Thymus (tissue), 11 donors: ENCODE results near the gene HUS1. TPM values are rescaled to one million over a fixed set of nuclear protein-coding genes. Genes with fewer than 3 reads are reported as not detected.
"Not testable (repeated sequence)": the region's sequence is repeated elsewhere in the genome, so short reads cannot be mapped to it uniquely, and the experiment has no call there.

Experiments
- DNase-seq, 9 donors: peaks; one replicate each; pipeline ENCODE4 v3.0.0-alpha.2; 2013; ENCODE audit warnings: low spot score in 9 of 9, low read depth in 6 of 9, missing footprints in 1 of 9
- H3K27ac ChIP-seq, 2 donors: one replicate each; pipeline ENCODE4 v1.5.1; 2013; ENCODE audit warnings: control low read depth in 1 of 2, low read depth in 1 of 2, low read length in 1 of 2, mild to moderate bottlenecking in 1 of 2, moderate library complexity in 1 of 2
- H3K27me3 ChIP-seq, 2 donors: one replicate each; pipeline ENCODE4 v1.5.1; 2013; ENCODE audit warnings: low read length in 1 of 2; ENCODE audit not compliant: control insufficient read depth in 2 of 2, insufficient read depth in 1 of 2
- H3K36me3 ChIP-seq, 2 donors: one replicate each; pipeline ENCODE4 v1.5.1; 2013; ENCODE audit warnings: low read length in 1 of 2, mild to moderate bottlenecking in 1 of 2, moderate library complexity in 1 of 2; ENCODE audit not compliant: control insufficient read depth in 2 of 2, insufficient read depth in 2 of 2
- H3K4me1 ChIP-seq, 2 donors: one replicate each; pipeline ENCODE4 v1.5.1; 2013; ENCODE audit warnings: low read length in 2 of 2; ENCODE audit not compliant: control insufficient read depth in 2 of 2, insufficient read depth in 2 of 2
- H3K4me3 ChIP-seq, 2 donors: one replicate each; pipeline ENCODE4 v1.5.1; 2013; ENCODE audit warnings: low read length in 2 of 2, control low read depth in 1 of 2, mild to moderate bottlenecking in 1 of 2
- H3K9me3 ChIP-seq, 2 donors: one replicate each; pipeline ENCODE4 v1.5.1; 2013; ENCODE audit warnings: low read length in 1 of 2, mild to moderate bottlenecking in 1 of 2; ENCODE audit not compliant: control insufficient read depth in 2 of 2, insufficient read depth in 1 of 2
- WGBS: extraction: QIAGEN DNeasy Blood & Tissue Kit; methylation state at CpG from one replicate; pipeline ENCODE4 v1.1.7; 2013; 5-methylcytosine and 5-hydroxymethylcytosine counted together
- polyA plus RNA-seq: library from polyadenylated mRNA; stranded (reverse); fragments of 200-250 nt; gene quantifications from one replicate; pipeline ENCODE4 v1.2.3, GENCODE V29; 2013
- total RNA-seq: library from RNA; stranded (reverse); fragments of 120-200 nt; gene quantifications from one replicate; pipeline ENCODE4 v1.2.4, GENCODE V29; 2013
- donor health status: healthy.

The HUS1 gene
- total and polyA plus RNA-seq, 2 donors = 10.5 to 13.4 TPM

GRCh38 chr7:47944536-47945260 is 34.7 kb downstream of the HUS1 start:
- H3K36me3 ChIP-seq = no peaks in the 10 kb centered on the region
- 90% methylated on average over 12 of the region's 12 CpGs for WGBS
- H3K4me1 ChIP-seq = no peaks in the 10 kb centered on the region
- no peak overlapping the region for H3K27ac ChIP-seq
- no peaks in the 10 kb centered on the region for H3K9me3 ChIP-seq
- H3K4me3 ChIP-seq = no peak overlapping the region
- no peak for DNase-seq
- H3K27me3 ChIP-seq = no peaks in the 10 kb centered on the region

- H3K4me1 ChIP-seq = no peaks in the 10 kb centered on the region
- H3K27me3 ChIP-seq = no peaks in the 10 kb centered on the region
- no peak overlapping the region for H3K27ac ChIP-seq
- H3K9me3 ChIP-seq = no peaks in the 10 kb centered on the region
- no peak for DNase-seq
- H3K4me3 ChIP-seq = no peak overlapping the region
- no peaks in the 10 kb centered on the region for H3K36me3 ChIP-seq
- WGBS = 94% methylated on average over 8 of the region's 8 CpGs
Measured at GRCh38 chr7:47943676-47944474, 35.5 kb downstream of the HUS1 start.

GRCh38 chr7:47942651-47943050 is 36.8 kb downstream of the HUS1 start:
- not testable (repeated sequence) for H3K27ac ChIP-seq, H3K4me1 ChIP-seq, H3K36me3 ChIP-seq, H3K27me3 ChIP-seq, H3K9me3 ChIP-seq, H3K4me3 ChIP-seq, DNase-seq
- 82% methylated on average over 10 of the region's 10 CpGs for WGBS

GRCh38 chr7:47942132-47942531 is 37.3 kb downstream of the HUS1 start:
- Histone ChIP-seq H3K27me3 (no peaks in the 10 kb centered on the region), H3K4me1 (peaks cover 0 to 10% of the 10 kb centered on the region in 2 donors), H3K27ac (no peak overlapping the region), H3K4me3 (no peak overlapping the region), H3K9me3 (no peaks in the 10 kb centered on the region), H3K36me3 (no peaks in the 10 kb centered on the region)
- 94% methylated on average over 10 of the region's 10 CpGs for WGBS
- DNase-seq = no peak

DNA sequence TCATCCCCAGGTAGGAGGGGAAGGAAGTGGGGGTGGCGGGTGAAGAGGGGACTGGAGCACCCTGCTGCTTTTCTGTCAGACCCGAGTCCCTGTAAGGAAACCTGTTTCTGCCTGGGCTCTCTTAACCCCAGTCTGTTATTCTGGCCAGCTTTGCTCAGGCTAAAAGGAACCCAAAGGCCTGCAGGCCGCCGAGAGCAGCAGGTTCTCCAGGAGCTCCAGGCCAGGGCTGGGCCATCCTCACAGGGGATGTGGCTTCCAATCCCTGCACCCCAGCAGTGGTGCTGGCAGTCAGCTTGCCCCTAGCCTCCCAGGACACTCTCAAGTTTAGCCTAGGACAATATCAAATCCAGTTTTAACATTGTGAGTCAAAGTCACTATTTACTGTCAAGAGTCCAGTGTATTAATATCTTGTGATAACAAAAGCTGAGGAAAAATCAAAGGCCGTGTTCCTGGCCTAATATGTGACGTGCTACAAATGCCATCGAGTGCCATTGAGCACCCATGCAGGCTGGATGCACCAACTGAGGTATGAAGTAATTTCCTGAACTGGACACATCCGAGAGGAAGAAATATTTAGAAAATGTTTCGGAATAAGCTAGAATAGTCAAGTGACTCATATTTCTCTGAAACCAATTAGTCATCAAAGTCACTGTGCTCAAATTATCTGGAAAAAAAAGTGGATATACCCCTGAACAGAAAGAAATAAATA is 38.1 kb downstream of the HUS1 start:
- Histone ChIP-seq H3K27me3 (no peaks in the 10 kb centered on the region), H3K36me3 (no peaks in the 10 kb centered on the region), H3K4me1 (peaks cover 0 to 10% of the 10 kb centered on the region in 2 donors), H3K4me3 (no peak overlapping the region), H3K9me3 (no peaks in the 10 kb centered on the region), H3K27ac (no peak overlapping the region)
- WGBS = 88% methylated on average over 9 of the region's 9 CpGs
- no peak for DNase-seq

DNA sequence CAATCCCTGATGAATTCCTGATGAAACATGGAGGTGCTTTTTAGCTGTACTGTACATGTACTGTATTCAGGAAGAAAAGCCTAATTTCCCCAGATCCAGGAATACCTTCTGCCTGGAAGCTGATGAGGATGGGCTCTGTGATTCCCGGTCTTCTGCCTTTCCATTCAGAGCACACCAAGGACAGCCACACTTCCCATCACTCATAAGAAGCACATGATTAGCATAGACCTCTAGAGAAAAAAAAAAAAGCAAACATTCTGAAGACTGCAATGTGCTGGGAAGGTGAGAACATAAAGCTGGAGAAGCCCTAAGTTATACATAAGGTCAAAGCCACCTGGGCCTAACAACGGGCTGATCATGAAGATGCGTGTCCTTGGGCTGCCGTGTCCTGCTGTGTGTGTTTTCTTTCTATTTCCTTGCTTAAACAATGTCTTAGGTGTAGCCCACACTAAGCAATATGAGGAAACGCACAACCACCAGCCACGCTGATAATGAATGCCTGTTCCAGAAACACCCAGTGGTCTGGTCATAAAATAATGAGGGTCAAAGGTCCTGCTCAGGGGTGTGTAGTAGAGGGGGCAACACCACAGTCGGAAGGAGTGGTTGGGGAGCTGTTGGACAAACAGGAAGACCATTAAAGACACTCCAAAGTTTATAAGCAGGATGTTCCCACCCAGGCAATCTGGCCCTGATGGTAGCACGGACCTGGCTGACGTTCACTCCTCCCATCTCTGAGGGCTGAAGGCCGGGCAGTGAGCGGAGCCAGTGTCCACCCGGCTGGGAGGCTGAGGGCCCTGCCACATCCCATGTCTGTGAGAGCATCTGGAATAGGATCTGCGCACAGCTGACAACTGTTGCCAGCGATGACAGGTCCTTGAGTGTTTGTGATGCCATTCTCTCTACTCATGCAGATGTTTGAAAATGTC is 39.1 kb downstream of the HUS1 start:
- Histone ChIP-seq H3K4me1 (peaks cover 0 to 10% of the 10 kb centered on the region in 2 donors), H3K27ac (no peak overlapping the region), H3K4me3 (no peak overlapping the region), H3K9me3 (no peaks in the 10 kb centered on the region), H3K27me3 (no peaks in the 10 kb centered on the region), H3K36me3 (no peaks in the 10 kb centered on the region)
- WGBS = 95% methylated on average over 14 of the region's 14 CpGs
- no peak for DNase-seq

- 94% methylated on average over 7 of the region's 7 CpGs for WGBS
- Histone ChIP-seq H3K4me1 (peaks cover 0 to 10% of the 10 kb centered on the region in 2 donors), H3K36me3 (no peaks in the 10 kb centered on the region), H3K27ac (no peak overlapping the region), H3K9me3 (no peaks in the 10 kb centered on the region), H3K27me3 (no peaks in the 10 kb centered on the region), H3K4me3 (no peak overlapping the region)
- DNase-seq = no peak
Measured at GRCh38 chr7:47939425-47940036, 39.9 kb downstream of the HUS1 start.

GRCh38 chr7:47938574-47939165 is 40.7 kb downstream of the HUS1 start:
- Histone ChIP-seq H3K27me3 (no peaks in the 10 kb centered on the region), H3K4me3 (no peak overlapping the region), H3K9me3 (no peaks in the 10 kb centered on the region), H3K36me3 (no peaks in the 10 kb centered on the region), H3K27ac (no peak overlapping the region), H3K4me1 (peaks cover 0 to 10% of the 10 kb centered on the region in 2 donors)
- no peak for DNase-seq
- 90% methylated on average over 6 of the region's 6 CpGs for WGBS
